ENCODE measurements around the gene FRMD3. TPM values are rescaled to one million over a fixed set of nuclear protein-coding genes. Genes with fewer than 3 reads are reported as not detected.

FRMD3 gene
- 20.9 TPM for polyA plus RNA-seq (ENCODE audit: insufficient read length)
- long read RNA-seq, donor 1, full-length matches to known transcripts, result 5 of 5 reads
- long read RNA-seq, donor 1, partial matches to known transcripts, result 0 of 5 reads
- long read RNA-seq, donor 1, other reads (novel, unspliced or antisense), result 0 of 5 reads
- long read RNA-seq, donor 2, result 0 reads
- long read RNA-seq, donor 3, partial matches to known transcripts, result 5 of 6 reads
- long read RNA-seq, donor 3, other reads (novel, unspliced or antisense), result 0 of 6 reads
- long read RNA-seq, donor 4, result 0 reads
- long read RNA-seq, donor 5, full-length matches to known transcripts, result 7 of 17 reads
- long read RNA-seq, donor 5, partial matches to known transcripts, result 0 of 17 reads
- long read RNA-seq, donor 5, other reads (novel, unspliced or antisense), result 10 of 17 reads
- long read RNA-seq, donor 6, result 0 reads
- long read RNA-seq, donor 7, full-length matches to known transcripts, result 6 of 18 reads
- long read RNA-seq, donor 7, partial matches to known transcripts, result 12 of 18 reads
- long read RNA-seq, donor 7, other reads (novel, unspliced or antisense), result 0 of 18 reads
- long read RNA-seq, donor 8, full-length matches to known transcripts, result 4 of 4 reads
- long read RNA-seq, donor 8, partial matches to known transcripts, result 0 of 4 reads
- long read RNA-seq, donor 8, other reads (novel, unspliced or antisense), result 0 of 4 reads

DNA sequence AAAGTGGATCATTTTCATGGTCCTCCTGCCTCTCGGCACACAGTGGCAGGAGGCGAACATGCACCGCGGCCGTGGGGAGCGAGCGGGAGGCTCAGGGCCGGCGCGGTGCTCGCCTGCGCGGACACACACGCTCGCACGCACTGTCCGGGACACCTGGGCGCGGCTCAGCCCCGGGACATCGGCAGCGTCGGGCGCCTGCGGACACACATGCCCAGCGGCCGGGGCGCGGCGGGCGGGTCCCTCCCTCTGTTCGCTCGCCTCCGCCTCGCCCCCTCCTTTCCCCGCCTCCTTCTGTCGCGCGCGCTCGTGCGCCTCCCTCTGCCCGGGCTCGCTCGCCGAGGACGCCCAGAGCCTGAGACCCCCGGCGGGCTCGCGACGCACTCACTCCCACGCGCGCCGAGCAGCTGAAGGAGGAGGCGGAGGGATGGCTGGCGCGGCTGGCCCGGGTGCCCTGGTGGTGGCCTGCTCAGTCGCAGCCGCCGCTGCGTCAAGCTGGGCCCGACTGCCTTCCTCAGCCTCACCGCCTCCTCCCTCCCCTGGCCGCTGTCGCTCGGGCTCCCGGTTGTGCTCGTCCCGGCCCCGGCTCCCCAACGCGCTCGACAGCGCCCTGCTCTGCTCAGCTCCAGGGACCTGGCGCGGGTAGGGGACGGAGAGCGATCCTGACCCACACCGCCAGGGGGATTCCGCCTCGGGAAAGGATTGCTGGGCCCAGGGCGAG lies at the start of gene FRMD3:
Gene FRMD3 (minus strand): TSS at position 230 of the 718 bp plus-strand sequence. CDS start 170 bp downstream, at position 60.
- DNase-seq, result peak; percentile 78

- DNase-seq, result no peak
Measured at GRCh38 chr9:83584995-83585394, 46.8 kb upstream of the FRMD3 start.

GRCh38 chr9:83583151-83584014 lies 45.2 kb upstream of the FRMD3 start:
- DNase-seq, result peak; percentile 59

DNA sequence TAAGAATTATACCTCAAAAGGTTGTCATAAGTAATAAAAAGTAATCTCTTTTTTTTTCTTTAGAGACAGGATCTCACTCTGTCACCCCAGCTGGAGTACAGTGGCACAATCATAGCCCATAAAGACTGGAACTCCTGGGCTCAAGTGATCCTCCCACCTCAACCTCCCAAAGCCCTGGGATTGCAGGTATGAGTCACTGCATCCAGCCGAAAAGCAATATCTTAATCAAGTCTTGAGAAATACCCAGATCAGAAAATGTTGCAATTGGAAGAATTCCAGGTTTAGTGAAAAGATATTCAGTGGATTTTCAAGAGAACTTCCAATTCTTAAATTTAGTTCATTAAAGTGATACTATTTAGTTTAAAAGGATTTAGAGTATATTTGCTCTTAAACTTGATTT lies 43.8 kb upstream of the FRMD3 start:
- DNase-seq, result no peak

GRCh38 chr9:83574482-83574881 lies 36.3 kb upstream of the FRMD3 start:
- DNase-seq, result no peak

DNA sequence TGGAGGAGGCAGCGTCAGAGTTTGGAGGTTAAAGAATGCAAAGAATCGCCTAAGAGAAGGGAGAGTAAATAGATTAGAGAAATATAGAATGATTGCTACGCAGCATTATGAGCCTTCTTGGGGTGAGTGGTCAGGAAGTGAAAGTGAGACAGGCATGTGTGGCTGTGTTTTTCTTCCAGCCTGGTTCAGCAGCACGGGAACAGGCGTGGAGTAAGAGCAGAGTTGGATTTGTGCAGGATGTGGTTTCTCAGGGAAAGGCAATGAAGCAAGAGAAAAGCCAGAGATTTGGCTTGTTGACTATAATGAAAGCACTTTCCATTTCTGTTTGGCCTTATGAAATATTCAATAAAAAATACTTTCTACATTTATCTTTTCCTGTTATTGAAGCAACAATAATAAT lies 34.3 kb upstream of the FRMD3 start:
- no peak for DNase-seq

DNA sequence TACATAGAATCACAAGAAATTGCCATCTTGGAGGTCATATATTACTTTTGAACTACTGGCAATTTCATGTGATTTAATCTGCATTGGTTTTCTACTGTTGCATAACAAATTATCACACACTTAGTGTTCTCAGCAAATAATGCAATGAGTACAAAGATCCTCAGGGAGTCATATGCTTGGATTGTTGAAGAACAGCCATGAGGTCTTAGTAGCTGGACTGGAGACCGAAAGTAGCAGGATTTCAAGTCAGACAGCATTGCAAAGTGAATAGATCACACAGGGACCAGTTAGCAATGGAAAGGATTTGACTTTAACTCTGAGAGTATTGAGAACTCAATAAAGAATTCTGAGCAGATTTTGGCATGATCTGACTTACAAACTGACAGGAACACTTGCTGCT lies 32.2 kb upstream of the FRMD3 start:
- DNase-seq, result no peak

DNA sequence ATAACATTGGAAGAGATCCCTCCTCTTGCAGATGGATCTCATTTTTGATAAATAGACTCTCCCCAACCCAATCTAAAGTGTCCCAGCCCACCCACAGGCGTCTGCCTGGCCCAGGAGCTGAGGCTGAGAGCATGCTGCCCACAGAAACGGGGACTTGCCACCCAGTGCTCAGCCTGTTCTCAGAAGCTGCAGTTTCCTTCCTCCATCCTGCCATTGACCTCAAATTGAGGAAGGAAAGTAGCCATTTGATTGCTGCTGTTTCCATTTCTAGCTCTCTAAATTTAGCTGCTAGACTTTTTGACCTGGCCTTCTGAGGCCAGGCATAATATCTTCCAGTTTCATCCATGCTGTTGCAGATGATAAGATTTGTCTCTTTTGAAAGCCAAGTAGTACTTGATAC lies 31.1 kb upstream of the FRMD3 start:
- no peak for DNase-seq

GRCh38 chr9:83563360-83563759 lies 25.2 kb upstream of the FRMD3 start:
- no peak for DNase-seq

- DNase-seq, result no peak
Measured at GRCh38 chr9:83560169-83560826, 22.1 kb upstream of the FRMD3 start.

DNA sequence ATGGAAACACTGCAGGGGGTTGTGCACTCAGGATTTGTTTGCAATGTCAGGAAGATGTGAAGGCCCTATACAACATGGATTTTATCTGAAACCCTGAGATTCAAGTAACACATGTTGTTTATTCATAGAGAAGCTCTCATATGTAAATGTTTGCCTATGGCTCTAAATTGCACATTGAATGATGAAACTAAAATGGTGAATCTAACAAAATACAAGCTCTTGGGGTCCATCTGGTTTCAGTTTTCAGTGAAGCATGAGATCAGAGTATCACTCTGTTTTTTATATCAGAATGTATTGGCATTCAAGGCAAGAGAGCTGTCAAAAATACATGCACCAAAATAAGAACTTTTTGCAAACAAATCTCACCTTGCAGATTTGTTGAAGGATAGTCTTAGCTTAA lies 19.6 kb upstream of the FRMD3 start:
- DNase-seq, result no peak

DNA sequence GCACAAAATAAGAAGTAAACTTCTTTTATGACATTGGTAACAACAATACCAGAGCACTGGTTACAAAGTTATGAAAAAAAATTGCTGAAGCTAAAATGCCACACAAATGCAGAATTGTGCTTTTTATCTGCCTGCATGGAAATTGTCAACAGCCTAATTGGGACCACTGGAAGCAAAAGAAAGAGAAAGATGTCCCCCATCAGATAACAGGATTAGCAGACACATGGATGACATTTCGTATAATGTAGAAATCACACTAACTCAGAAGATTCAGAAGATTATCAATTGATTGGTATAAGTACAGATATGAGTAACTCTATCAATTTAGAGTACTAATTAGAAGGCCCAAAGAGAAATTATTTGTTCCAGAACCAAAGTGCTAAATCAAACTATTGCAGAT lies 19.1 kb upstream of the FRMD3 start:
- DNase-seq, result no peak

DNA sequence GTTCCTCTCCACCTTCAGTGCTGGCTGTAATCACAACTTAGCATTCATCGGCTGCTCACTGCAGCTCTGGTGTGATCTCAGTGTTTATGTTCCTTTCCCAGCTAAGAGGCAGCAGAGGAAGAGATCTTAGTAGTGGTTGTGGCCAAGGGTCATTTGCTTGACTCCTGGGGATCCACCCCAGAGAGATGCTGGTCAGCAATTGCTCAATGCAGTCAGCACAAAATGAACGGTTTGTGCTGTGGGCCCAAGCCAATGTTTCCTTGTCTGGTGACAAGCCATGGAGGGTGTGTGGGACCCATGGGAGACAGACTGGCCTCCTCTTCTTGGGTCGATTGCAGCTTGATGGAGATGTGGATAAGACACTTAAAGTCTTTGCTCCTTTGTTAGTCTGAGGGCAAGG lies 16.1 kb upstream of the FRMD3 start:
- no peak for DNase-seq

- no peak for DNase-seq
Measured at GRCh38 chr9:83544002-83544698, 5.9 kb upstream of the FRMD3 start.

DNA sequence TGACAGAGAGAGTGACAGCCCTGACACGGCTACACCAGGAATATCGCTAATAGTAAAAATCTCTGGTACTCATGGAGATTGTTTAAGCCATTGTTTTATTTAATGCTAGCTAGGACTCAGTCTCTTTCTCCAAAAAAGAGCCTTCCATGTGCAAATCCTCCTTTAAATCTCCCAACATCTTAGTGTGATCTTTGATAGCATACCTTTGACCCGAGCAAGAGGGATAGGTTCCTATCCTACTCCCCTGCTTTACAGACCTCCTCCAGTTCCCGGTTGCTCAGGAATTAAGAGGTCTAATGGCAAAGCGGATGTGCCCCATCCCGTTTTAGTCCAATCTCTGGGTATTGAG lies 663 bp upstream of the FRMD3 start:
- DNase-seq, result no peak

GRCh38 chr9:83537331-83538171 lies 650 bp downstream of the FRMD3 start:
- DNase-seq, result no peak

GRCh38 chr9:83536332-83536731 lies 1.9 kb downstream of the FRMD3 start:
- DNase-seq, result no peak

DNA sequence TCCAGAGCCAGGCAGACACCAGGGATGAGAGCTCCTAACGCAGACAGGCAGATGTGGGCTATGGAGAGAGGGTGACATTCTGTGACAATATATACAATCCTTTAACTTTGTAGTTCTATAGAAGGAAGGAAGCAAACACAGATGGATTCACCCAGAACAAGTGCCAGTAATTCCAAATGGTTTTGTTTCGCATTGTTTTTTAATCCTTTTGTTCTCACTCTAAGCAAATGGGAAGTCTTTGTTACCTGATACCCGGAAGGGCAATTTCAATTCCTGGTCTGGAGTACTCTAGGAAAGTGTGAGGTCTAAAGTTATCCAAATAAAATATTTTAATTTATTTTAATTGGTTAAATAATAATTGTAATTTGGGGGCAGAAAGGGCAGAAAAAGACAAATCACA lies 2.5 kb downstream of the FRMD3 start:
- DNase-seq, result no peak

- no peak for DNase-seq
Measured at GRCh38 chr9:83533296-83533695, 4.9 kb downstream of the FRMD3 start.

- DNase-seq, result no peak
Measured at GRCh38 chr9:83526901-83527300, 11.3 kb downstream of the FRMD3 start.

Measured in left kidney (tissue), 8 donors.